Measurements from ENCODE around the gene MICAL3. TPM values are rescaled to one million over a fixed set of nuclear protein-coding genes. Genes with fewer than 3 reads are reported as not detected.
A peak's percentile ranks its signal among the peaks of the same experiment; 100 is the strongest.

Gene MICAL3
- total and polyA plus RNA-seq, 9 of the 15 experiments (the other 6 are each of a cell fraction or from before 2014, with no cell fraction given), result 0.53 to 32.1 (median 12.3) TPM

DNA sequence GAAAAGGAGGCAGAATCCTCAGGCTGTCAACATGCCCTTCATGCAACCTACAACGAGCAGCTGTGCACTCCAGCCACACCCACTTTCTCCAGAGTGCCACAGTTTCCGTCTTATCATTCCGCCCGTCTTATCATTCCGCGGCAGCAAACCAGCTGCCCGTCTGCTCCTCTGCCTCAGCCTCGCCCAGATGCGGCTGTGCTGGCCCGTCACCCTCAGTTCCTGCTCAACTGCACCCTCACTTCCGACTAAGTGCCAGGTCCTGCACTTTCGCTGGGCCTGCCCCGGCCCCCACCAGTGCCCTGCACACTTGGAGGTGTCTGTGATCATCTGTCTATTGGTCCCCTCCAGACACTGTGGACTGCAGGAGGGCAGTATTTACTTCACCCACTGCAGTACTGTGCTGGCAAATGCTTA lies 43.7 kb downstream of the MICAL3 start (continued):
- TF ChIP-seq ZNF77 (CRISPR knock-in tag; IDR thresholded peaks at IDR 0.05) (no peak), CEBPZ (IDR thresholded peaks at IDR 0.05; ENCODE audit: borderline replicate concordance, low read depth, low read length) (no peak), MCM7 (IDR thresholded peaks at IDR 0.05) (no peak), ZBTB17 (CRISPR knock-in tag; IDR thresholded peaks at IDR 0.05) (peak; percentile 82; the same call in 1 of the 2 replicates), EZH2 (IDR thresholded peaks at IDR 0.05; ENCODE audit: borderline replicate concordance, low read depth, low read length) (0 out of 2 replicates have a peak, but pooled peaks have one; percentile 43), POU5F1 (IDR thresholded peaks at IDR 0.05; ENCODE audit: borderline replicate concordance, low read depth, low read length, partially characterized antibody) (no peak), RBM15 (IDR thresholded peaks at IDR 0.05; ENCODE audit: insufficient read depth, low read length) (no peak), SIX5 (IDR thresholded peaks at IDR 0.05; ENCODE audit: borderline replicate concordance in 1 of 2, insufficient read depth in 1 of 2, low read depth in 1 of 2, low read length in 2 of 2) (no peak), FOSL1 (tag; conservative IDR thresholded peaks at IDR 0.05) (peak; percentile 54), DNMT1 (IDR thresholded peaks at IDR 0.05) (no peak), KAT2B (IDR thresholded peaks at IDR 0.05; ENCODE audit: low read depth, low read length) (no peak), SIN3B (IDR thresholded peaks at IDR 0.05; ENCODE audit: low read depth) (no peak), TFAM (CRISPR knock-in tag; conservative IDR thresholded peaks at IDR 0.05) (no peak), ZNF311 (CRISPR knock-in tag; IDR thresholded peaks at IDR 0.05) (0 out of 2 replicates have a peak, but pooled peaks have one; percentile 38), MYBL2 (IDR thresholded peaks at IDR 0.05; ENCODE audit: low read depth) (no peak), MYBL2 (CRISPR knock-in tag; IDR thresholded peaks at IDR 0.05; ENCODE audit: borderline replicate concordance) (no peak)
- TF ChIP-seq, protein P1, sequence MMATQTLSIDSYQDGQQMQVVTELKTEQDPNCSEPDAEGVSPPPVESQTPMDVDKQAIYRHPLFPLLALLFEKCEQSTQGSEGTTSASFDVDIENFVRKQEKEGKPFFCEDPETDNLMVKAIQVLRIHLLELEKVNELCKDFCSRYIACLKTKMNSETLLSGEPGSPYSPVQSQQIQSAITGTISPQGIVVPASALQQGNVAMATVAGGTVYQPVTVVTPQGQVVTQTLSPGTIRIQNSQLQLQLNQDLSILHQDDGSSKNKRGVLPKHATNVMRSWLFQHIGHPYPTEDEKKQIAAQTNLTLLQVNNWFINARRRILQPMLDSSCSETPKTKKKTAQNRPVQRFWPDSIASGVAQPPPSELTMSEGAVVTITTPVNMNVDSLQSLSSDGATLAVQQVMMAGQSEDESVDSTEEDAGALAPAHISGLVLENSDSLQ (IDR thresholded peaks at IDR 0.05), result peak; percentile 90
- TF ChIP-seq, protein P2, sequence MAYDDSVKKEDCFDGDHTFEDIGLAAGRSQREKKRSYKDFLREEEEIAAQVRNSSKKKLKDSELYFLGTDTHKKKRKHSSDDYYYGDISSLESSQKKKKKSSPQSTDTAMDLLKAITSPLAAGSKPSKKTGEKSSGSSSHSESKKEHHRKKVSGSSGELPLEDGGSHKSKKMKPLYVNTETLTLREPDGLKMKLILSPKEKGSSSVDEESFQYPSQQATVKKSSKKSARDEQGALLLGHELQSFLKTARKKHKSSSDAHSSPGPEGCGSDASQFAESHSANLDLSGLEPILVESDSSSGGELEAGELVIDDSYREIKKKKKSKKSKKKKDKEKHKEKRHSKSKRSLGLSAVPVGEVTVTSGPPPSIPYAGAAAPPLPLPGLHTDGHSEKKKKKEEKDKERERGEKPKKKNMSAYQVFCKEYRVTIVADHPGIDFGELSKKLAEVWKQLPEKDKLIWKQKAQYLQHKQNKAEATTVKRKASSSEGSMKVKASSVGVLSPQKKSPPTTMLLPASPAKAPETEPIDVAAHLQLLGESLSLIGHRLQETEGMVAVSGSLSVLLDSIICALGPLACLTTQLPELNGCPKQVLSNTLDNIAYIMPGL (CRISPR knock-in tag; IDR thresholded peaks at IDR 0.05), result no peak
- TF ChIP-seq, protein P3, sequence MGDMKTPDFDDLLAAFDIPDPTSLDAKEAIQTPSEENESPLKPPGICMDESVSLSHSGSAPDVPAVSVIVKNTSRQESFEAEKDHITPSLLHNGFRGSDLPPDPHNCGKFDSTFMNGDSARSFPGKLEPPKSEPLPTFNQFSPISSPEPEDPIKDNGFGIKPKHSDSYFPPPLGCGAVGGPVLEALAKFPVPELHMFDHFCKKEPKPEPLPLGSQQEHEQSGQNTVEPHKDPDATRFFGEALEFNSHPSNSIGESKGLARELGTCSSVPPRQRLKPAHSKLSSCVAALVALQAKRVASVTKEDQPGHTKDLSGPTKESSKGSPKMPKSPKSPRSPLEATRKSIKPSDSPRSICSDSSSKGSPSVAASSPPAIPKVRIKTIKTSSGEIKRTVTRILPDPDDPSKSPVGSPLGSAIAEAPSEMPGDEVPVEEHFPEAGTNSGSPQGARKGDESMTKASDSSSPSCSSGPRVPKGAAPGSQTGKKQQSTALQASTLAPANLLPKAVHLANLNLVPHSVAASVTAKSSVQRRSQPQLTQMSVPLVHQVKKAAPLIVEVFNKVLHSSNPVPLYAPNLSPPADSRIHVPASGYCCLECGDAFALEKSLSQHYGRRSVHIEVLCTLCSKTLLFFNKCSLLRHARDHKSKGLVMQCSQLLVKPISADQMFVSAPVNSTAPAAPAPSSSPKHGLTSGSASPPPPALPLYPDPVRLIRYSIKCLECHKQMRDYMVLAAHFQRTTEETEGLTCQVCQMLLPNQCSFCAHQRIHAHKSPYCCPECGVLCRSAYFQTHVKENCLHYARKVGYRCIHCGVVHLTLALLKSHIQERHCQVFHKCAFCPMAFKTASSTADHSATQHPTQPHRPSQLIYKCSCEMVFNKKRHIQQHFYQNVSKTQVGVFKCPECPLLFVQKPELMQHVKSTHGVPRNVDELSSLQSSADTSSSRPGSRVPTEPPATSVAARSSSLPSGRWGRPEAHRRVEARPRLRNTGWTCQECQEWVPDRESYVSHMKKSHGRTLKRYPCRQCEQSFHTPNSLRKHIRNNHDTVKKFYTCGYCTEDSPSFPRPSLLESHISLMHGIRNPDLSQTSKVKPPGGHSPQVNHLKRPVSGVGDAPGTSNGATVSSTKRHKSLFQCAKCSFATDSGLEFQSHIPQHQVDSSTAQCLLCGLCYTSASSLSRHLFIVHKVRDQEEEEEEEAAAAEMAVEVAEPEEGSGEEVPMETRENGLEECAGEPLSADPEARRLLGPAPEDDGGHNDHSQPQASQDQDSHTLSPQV (IDR thresholded peaks at IDR 0.05), result peak; percentile 62; the same call in 1 of the 2 replicates

All from K562 (cell line).